ENCODE measurements around the gene POMT1.

Gene POMT1

GRCh38 chr9:131557855-131558548 is 55.3 kb downstream of the POMT1 start:
- no peak for DNase-seq

GRCh38 chr9:131559421-131560000 is 56.8 kb downstream of the POMT1 start:
- no peak for DNase-seq

GRCh38 chr9:131562032-131562959 is 59.6 kb downstream of the POMT1 start:
- no peak for DNase-seq

GRCh38 chr9:131565369-131565768 is 62.7 kb downstream of the POMT1 start:
- no peak for DNase-seq

- no peak for DNase-seq
These were observed 63.4 kb downstream of the POMT1 start for GRCh38 chr9:131566158-131566557.

- DNase-seq: no peak
These were observed 65.2 kb downstream of the POMT1 start for GRCh38 chr9:131567910-131568309.

Data from activated CD4-positive, CD25-positive, alpha-beta regulatory T cell (primary cell).